SK-N-SH treated with all-trans-retinoic acid at 6 μM for 48 hours (cell line): ENCODE measurements around the gene SLC25A25.

Experiments used
- ATAC-seq: fragments of 200-7000 bp; cut with Tn5 transposase; 3 replicates; pipeline ENCODE4 v1.9.1; 2020; ENCODE audit warnings: mild to moderate bottlenecking, moderate library complexity
- CSDC2 ChIP-seq: fragments of 250-450 bp; sonication (Bioruptor Pico); IDR thresholded peaks from 2 replicates; pipeline ENCODE4 v1.5.0; 2020; ENCODE audit warnings: mild to moderate bottlenecking, moderate library complexity
- ESRRG ChIP-seq: fragments of 250-450 bp; sonication (Bioruptor Pico); IDR thresholded peaks from 2 replicates; pipeline ENCODE4 v1.6.1; 2021; ENCODE audit warnings: mild to moderate bottlenecking
- GLIS3 ChIP-seq: fragments of 250-450 bp; sonication (Bioruptor Pico); IDR thresholded peaks from 2 replicates; pipeline ENCODE4 v1.5.0; 2020; ENCODE audit warnings: mild to moderate bottlenecking, moderate library complexity
- OSR1 ChIP-seq: fragments of 250-450 bp; sonication (Bioruptor Pico); IDR thresholded peaks from 2 replicates; pipeline ENCODE4 v1.8.0; 2022; ENCODE audit warnings: moderate library complexity, mild to moderate bottlenecking, inconsistent platforms
- PPARA ChIP-seq: fragments of 250-450 bp; sonication (Bioruptor Pico); IDR thresholded peaks from 2 replicates; pipeline ENCODE4 v1.5.0; 2020; ENCODE audit warnings: mild to moderate bottlenecking, borderline replicate concordance
- SNAI2 ChIP-seq: fragments of 250-450 bp; sonication (Bioruptor Pico); IDR thresholded peaks from 2 replicates; pipeline ENCODE4 v1.5.0; 2020; ENCODE audit warnings: mild to moderate bottlenecking, moderate library complexity
- ZC3H10 ChIP-seq: fragments of 250-450 bp; sonication (Bioruptor Pico); IDR thresholded peaks from 2 replicates; pipeline ENCODE4 v1.5.1; 2021; ENCODE audit warnings: mild to moderate bottlenecking, moderate library complexity
- ZFP3 ChIP-seq: fragments of 250-450 bp; sonication (Bioruptor Pico); IDR thresholded peaks from 2 replicates; pipeline ENCODE4 v1.5.0; 2020; ENCODE audit warnings: mild to moderate bottlenecking, moderate library complexity
- ZFP30 ChIP-seq: fragments of 450-650 bp; formaldehyde crosslinking; IDR thresholded peaks from 2 replicates; pipeline ENCODE4 v1.5.0; 2022; ENCODE audit warnings: mild to moderate bottlenecking, moderate library complexity
- ZNF565 ChIP-seq: fragments of 450-650 bp; formaldehyde crosslinking; conservative IDR thresholded peaks from 2 replicates; pipeline ENCODE4 v1.5.0; 2020; ENCODE audit warnings: low read depth, mild to moderate bottlenecking, moderate library complexity
- ZNF70 ChIP-seq: fragments of 450-650 bp; formaldehyde crosslinking; IDR thresholded peaks from 2 replicates; pipeline ENCODE4 v1.5.0; 2020; ENCODE audit warnings: mild to moderate bottlenecking, moderate library complexity
- ZNF8 ChIP-seq: fragments of 450-650 bp; formaldehyde crosslinking; IDR thresholded peaks from 2 replicates; pipeline ENCODE4 v1.5.0; 2020; ENCODE audit warnings: mild to moderate bottlenecking, moderate library complexity
- TF ChIP-seq, protein P1 (sequence below): fragments of 250-450 bp; sonication (Bioruptor Pico); IDR thresholded peaks from 2 replicates; pipeline ENCODE4 v1.5.0; 2020; ENCODE audit warnings: mild to moderate bottlenecking, moderate library complexity
- TF ChIP-seq, protein P2 (sequence below): fragments of 250-450 bp; sonication (Bioruptor Pico); IDR thresholded peaks from 2 replicates; pipeline ENCODE4 v1.5.1; 2021; ENCODE audit warnings: mild to moderate bottlenecking, moderate library complexity
- TF ChIP-seq, protein P3 (sequence below): fragments of 250-450 bp; sonication (Bioruptor Pico); IDR thresholded peaks from 2 replicates; pipeline ENCODE4 v1.5.1; 2020; ENCODE audit warnings: low read depth, mild to moderate bottlenecking, moderate library complexity
- TF ChIP-seq, protein P4 (sequence below): fragments of 250-450 bp; sonication (Bioruptor Pico); IDR thresholded peaks from 2 replicates; pipeline ENCODE4 v1.8.0; 2020; ENCODE audit warnings: mild to moderate bottlenecking, moderate library complexity, borderline replicate concordance
- TF ChIP-seq, protein P5 (sequence below): fragments of 250-450 bp; sonication (Bioruptor Pico); IDR thresholded peaks from 2 replicates; pipeline ENCODE4 v1.8.0; 2021; ENCODE audit warnings: low read depth, mild to moderate bottlenecking, moderate library complexity, borderline replicate concordance

Gene SLC25A25

DNA sequence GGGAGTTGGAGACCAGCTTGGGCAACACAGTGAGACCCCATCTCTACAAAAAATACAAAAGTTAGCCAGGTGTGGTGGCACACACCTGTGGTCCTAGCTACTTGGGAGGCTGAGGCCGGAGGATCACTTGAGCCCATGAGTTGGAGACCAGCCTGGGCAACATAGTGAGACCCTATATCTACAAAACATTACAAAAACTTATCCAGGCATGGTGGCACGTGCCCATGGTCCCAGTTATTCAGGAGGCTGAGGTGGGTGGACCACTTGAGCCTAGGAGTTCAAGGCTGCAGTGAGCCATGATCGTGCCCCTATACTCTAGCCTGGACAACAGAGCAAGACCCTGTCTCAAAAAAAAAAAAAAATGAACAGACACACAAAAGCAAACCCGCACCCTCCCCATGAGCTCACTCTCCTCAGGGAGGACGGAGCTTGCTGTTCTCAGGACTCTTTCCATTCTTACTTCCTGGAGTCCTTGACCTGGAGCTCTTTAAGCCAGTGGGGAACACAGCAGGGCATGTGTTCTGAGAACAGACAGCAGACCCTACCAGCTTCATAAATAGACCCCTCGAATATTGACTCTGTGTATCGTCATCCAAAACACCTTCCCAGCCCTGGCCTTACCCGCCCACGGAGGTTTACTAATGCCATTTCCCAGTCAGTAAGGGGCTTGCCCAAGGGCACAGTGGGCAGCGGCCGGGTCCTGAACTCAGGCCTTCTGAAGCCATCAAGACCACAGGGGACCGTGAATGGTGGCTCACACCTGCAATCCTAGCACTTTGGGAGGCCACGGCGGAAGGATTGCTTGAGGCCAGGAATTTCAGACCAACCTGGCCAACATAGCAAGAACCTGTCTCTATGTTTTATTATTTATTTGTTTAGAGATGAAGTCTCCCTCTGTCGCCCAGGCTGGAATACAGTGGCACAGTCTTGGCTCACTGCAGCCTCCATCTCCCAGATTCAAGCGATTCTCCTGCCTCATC is 48.4 kb downstream of the SLC25A25 start:
- no peak for TF ChIP-seq OSR1 (CRISPR knock-in tag)
- TF ChIP-seq, protein P1, sequence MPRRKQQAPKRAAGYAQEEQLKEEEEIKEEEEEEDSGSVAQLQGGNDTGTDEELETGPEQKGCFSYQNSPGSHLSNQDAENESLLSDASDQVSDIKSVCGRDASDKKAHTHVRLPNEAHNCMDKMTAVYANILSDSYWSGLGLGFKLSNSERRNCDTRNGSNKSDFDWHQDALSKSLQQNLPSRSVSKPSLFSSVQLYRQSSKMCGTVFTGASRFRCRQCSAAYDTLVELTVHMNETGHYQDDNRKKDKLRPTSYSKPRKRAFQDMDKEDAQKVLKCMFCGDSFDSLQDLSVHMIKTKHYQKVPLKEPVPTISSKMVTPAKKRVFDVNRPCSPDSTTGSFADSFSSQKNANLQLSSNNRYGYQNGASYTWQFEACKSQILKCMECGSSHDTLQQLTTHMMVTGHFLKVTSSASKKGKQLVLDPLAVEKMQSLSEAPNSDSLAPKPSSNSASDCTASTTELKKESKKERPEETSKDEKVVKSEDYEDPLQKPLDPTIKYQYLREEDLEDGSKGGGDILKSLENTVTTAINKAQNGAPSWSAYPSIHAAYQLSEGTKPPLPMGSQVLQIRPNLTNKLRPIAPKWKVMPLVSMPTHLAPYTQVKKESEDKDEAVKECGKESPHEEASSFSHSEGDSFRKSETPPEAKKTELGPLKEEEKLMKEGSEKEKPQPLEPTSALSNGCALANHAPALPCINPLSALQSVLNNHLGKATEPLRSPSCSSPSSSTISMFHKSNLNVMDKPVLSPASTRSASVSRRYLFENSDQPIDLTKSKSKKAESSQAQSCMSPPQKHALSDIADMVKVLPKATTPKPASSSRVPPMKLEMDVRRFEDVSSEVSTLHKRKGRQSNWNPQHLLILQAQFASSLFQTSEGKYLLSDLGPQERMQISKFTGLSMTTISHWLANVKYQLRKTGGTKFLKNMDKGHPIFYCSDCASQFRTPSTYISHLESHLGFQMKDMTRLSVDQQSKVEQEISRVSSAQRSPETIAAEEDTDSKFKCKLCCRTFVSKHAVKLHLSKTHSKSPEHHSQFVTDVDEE (CRISPR knock-in tag) = no peak
- TF ChIP-seq CSDC2 (CRISPR knock-in tag) = no peak
- TF ChIP-seq, protein P2, sequence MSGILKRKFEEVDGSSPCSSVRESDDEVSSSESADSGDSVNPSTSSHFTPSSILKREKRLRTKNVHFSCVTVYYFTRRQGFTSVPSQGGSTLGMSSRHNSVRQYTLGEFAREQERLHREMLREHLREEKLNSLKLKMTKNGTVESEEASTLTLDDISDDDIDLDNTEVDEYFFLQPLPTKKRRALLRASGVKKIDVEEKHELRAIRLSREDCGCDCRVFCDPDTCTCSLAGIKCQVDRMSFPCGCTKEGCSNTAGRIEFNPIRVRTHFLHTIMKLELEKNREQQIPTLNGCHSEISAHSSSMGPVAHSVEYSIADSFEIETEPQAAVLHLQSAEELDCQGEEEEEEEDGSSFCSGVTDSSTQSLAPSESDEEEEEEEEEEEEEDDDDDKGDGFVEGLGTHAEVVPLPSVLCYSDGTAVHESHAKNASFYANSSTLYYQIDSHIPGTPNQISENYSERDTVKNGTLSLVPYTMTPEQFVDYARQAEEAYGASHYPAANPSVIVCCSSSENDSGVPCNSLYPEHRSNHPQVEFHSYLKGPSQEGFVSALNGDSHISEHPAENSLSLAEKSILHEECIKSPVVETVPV (CRISPR knock-in tag) = no peak
- TF ChIP-seq ZNF8 (CRISPR knock-in tag) = no peak
- no peak for TF ChIP-seq ESRRG (CRISPR knock-in tag)
- no peak for TF ChIP-seq ZNF70
- no peak for TF ChIP-seq ZC3H10 (CRISPR knock-in tag)
- TF ChIP-seq ZFP30 = no peak
- TF ChIP-seq ZNF565 (CRISPR knock-in tag) = no peak
- TF ChIP-seq ZFP3 (CRISPR knock-in tag) = no peak
- no peak for ATAC-seq

DNA sequence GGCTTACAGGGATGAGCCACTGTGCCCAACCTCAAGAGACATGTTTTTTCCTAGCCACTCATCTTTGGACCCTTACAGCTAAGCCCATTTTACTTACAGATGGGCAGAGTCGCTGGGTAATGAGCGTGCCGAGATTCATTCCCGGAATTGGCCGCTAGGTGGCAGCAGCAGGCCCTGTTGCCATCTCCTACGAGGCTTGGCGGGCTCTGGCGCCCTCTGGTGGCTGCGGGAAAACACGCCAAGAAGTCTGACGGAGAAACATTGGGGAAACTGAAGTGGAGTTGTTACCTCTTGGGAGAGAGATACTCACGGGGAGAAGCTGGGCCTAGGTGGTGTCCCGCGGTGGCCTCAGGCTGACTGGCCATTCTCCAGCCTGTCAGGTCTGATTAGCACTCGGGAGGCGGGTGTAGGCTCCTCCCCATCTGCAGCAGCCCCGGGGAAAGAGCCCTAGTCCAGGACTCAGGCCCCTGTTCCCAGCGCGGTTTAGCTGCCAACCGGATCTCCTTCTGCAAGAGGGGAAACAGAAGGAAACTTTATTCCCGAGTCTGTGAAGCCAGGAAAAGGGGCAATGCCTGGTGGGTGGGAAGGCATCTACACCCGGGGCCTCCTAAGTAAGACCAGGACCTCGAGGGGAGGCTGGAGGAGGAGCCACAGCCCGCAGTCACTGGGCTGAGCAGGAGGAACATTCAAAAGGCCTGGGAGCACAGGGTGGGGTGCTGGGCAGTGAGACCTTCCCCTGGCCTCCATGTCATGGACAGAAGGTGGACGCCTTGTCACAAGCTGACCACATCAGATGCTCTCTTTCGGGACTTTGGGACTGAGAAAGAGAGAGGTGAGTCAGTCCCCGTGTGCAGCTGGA is 49.8 kb downstream of the SLC25A25 start:
- TF ChIP-seq ZFP3 (CRISPR knock-in tag) = peak; percentile 82; the same call in 1 of the 2 replicates
- no peak for TF ChIP-seq PPARA (CRISPR knock-in tag)
- TF ChIP-seq, protein P3, sequence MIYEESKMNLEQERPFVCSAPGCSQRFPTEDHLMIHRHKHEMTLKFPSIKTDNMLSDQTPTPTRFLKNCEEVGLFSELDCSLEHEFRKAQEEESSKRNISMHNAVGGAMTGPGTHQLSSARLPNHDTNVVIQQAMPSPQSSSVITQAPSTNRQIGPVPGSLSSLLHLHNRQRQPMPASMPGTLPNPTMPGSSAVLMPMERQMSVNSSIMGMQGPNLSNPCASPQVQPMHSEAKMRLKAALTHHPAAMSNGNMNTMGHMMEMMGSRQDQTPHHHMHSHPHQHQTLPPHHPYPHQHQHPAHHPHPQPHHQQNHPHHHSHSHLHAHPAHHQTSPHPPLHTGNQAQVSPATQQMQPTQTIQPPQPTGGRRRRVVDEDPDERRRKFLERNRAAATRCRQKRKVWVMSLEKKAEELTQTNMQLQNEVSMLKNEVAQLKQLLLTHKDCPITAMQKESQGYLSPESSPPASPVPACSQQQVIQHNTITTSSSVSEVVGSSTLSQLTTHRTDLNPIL (CRISPR knock-in tag) = 0 out of 2 replicates have a peak, but pooled peaks have one; percentile 11
- peak; percentile 86 for ATAC-seq

DNA sequence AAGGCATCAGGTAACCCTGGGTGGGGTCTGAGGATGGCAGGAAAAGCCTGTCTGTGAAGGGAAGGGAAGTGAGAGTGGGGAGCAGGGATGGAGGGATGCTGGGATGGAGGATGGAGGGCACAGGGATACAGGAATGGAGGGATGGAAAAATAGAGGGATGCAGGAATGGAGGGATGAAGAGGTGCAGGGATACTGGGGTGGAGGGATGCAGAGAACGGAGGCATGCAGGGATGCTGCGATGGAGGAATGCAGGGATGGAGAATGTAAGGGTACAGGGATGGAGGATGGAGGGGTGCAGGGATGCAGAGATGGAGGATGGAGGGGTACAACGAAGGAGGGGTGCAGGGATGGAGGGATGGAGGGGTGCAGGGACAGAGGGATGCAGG is 50.4 kb downstream of the SLC25A25 start:
- ATAC-seq = no peak
- TF ChIP-seq SNAI2 (no peak), GLIS3 (CRISPR knock-in tag) (no peak)
- TF ChIP-seq, protein P4, sequence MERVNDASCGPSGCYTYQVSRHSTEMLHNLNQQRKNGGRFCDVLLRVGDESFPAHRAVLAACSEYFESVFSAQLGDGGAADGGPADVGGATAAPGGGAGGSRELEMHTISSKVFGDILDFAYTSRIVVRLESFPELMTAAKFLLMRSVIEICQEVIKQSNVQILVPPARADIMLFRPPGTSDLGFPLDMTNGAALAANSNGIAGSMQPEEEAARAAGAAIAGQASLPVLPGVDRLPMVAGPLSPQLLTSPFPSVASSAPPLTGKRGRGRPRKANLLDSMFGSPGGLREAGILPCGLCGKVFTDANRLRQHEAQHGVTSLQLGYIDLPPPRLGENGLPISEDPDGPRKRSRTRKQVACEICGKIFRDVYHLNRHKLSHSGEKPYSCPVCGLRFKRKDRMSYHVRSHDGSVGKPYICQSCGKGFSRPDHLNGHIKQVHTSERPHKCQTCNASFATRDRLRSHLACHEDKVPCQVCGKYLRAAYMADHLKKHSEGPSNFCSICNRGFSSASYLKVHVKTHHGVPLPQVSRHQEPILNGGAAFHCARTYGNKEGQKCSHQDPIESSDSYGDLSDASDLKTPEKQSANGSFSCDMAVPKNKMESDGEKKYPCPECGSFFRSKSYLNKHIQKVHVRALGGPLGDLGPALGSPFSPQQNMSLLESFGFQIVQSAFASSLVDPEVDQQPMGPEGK (CRISPR knock-in tag) = no peak
- TF ChIP-seq, protein P5, sequence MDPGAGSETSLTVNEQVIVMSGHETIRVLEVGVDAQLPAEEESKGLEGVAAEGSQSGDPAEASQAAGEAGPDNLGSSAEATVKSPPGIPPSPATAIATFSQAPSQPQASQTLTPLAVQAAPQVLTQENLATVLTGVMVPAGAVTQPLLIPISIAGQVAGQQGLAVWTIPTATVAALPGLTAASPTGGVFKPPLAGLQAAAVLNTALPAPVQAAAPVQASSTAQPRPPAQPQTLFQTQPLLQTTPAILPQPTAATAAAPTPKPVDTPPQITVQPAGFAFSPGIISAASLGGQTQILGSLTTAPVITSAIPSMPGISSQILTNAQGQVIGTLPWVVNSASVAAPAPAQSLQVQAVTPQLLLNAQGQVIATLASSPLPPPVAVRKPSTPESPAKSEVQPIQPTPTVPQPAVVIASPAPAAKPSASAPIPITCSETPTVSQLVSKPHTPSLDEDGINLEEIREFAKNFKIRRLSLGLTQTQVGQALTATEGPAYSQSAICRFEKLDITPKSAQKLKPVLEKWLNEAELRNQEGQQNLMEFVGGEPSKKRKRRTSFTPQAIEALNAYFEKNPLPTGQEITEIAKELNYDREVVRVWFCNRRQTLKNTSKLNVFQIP = no peak
